IPS-11a (cell line): ENCODE data around the gene HADHA.

Source experiments
- H3K4me3 ChIP-seq: one replicate; pipeline ENCODE4 v1.5.1; 2013; ENCODE audit warnings: low read depth, low read length, control low read depth

The HADHA gene

DNA sequence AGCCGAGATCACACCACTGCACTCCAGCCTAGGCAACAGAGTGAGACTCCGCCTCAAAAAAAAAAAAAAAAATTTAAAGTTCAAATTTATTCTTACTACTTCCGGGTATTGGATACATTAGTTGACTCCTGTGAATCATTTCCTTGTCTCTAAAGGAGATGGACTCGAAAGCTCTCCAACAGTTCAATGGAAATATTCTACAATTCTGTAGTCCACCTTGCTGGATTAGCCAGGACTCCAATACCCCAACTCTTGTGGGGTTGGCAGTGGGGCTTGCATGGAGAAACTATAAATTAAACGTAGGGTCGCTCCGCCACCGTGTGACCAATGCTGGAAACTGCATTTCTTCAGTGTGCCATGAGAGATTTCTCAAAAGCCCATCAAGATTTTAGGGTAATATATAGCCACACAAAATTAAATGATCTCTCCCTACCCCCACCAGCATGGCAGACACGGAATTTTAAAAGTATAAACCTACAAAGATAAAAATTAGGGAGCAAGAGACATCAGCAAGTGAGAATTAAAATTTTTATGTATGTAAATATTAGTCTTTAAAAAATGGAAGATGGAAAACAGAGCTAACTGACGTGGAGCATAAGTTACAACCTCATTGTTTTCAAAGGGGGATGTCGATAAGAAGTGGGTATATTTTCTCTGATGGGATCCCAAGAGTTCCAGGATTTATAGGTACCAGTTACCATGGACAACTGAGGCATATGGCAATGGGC lies 99.3 kb downstream of the HADHA start:
- no peak overlapping the region for H3K4me3 ChIP-seq

DNA sequence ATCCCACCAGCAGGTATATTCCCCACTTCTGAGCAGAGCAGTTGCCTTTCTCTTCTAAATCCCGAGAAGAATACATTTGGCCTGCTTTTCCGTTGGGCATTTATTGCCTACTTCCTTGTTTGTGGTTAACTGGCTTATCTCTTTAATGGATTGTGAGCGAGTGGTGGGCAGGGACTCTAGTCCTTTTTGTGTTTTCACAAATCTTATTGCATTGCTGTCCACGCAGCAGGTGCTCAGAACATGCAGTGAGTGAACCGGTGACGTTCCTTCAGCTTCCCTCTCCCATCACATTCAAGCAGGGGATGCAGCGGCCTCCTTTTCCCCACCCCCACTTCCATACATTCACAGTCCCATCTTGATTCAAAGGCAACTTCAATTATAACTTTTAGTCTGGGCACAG lies 100.4 kb downstream of the HADHA start:
- no peak overlapping the region for H3K4me3 ChIP-seq

DNA sequence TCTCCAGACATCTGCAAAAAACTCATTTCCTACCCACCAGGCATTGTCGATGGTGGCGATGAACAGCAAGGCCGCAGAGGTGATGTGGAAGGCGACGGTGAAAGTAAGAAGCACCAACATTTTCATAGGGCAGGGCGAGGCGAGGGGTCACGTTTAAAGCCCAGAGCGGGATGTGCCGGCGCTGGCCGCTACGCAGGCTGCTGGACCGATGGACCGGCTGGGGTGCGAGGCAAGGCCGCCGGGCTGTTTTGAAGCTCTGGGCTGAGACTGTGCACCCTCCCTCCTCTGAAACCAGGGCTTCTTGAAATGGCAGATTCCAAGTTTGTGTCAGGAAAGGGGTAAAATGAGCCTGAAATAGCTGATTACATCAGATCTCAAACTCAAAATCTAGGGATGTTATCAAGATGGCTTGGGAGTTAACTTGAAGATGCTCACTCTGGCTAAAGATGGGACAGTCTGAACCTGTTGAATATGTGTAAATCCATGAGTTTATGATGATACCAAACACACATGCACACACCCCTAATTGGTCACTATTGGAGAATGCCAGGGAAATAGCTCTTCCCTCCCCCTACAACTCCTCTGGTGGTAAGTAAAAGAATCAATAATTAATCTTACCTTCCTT lies 103.2 kb downstream of the HADHA start:
- H3K4me3 ChIP-seq = no peak overlapping the region
